ENCODE results near the gene PRPF40B.
"Not testable (repeated sequence)": the region's sequence is repeated elsewhere in the genome, so short reads cannot be mapped to it uniquely, and the experiment has no call there.

GRCh38 chr12:49605539-49605938 lies 17.8 kb upstream of the PRPF40B start, which contains the start of gene FAM186B:
- not testable (repeated sequence) for TF ChIP-seq CTCF (conservative IDR thresholded peaks at IDR 0.05); ZFX (IDR thresholded peaks at IDR 0.05)
